HG02571 (cell line): ENCODE measurements around the gene CD300LB.
"Not testable (repeated sequence)": the region's sequence is repeated elsewhere in the genome, so short reads cannot be mapped to it uniquely, and the experiment has no call there.

Source experiments
- ATAC-seq: cut with Tn5 transposase; IDR thresholded peaks from one replicate; pipeline ENCODE4 v1.9.1; 2021; ENCODE audit warnings: mild to moderate bottlenecking, moderate library complexity; ENCODE audit not compliant: unreplicated experiment

The CD300LB gene

DNA sequence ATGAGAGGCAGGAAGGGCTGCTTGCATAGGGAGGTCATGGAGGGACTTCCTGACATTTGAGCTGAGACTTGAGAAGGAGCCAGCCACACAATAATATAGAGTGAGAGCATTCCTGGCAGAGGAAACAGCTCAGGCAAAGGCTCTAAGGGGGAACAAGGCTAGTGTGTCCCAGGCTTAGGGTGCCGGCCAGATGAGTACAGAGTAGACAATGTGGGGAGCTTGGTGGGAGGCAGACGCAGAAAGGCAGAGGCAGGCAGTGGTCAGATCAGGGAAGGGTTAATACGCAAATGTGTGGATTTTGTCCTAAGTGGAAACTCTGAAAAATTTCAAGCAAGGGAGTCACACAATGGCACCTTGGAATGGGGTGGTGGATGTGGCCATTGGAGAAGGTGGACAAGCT lies 31.3 kb downstream of the CD300LB start:
- no peak for ATAC-seq

DNA sequence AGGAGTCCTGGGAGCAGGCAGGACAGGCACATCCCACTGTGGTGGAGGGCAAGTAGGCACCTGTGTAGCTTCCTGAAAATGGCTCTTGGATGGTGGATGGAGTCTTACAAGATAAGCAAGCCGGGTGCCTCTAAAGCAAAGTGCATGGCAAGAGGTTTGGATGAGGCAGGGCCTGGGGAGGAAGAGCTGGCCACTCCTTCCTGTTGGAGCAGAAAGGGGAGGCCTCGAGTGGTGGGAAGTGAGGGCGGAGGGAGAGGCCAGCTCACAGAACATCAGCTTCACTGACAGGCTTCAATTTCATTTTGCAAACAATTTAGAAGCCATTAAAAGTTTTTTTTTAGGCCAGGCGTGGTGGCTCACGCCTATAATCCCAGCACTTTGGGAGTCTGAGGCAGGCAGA lies 33.8 kb downstream of the CD300LB start:
- no peak for ATAC-seq

DNA sequence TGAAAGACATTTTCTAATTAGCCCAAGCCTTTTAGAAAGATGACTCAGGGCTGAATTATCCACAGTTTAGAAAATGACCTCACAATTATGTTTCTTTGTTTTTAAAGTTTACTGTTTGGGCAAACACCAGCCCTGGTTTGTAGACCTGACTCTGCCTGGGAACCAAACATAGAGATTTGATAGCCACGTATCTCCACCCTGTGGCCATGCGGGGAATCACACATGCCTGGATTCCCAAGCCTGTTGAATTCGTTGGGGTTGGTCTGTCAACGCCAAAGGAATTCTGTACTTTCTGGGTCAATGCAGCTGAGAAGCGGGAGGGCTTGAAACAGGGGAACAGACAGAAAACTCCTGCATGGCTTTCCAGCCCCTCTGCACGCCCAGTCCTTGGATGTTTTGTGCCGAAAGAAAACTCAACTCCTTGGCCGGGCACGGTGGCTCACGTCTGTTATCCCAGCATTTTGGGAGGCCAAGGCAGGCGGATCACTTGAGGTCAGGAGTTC lies 37.9 kb downstream of the CD300LB start:
- no peak for ATAC-seq

DNA sequence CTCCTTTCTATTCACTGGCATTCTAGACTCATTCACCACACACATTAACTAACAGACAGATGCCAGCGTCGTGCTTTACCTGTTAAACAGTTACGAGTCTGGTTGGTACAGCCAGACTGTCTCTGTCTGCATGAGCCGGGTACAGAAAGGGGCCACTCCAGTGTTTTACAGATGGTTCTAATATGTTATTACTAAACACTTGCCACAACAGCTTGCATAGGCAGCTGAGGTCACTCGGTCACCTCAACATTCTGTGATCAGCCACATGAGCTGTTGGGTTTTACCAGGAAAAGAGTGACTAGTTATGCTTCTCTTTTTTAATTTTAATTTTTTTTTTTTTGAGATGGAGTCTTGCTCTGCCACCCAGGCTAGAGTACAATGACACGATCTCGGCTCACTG lies 39.6 kb downstream of the CD300LB start:
- no peak for ATAC-seq

DNA sequence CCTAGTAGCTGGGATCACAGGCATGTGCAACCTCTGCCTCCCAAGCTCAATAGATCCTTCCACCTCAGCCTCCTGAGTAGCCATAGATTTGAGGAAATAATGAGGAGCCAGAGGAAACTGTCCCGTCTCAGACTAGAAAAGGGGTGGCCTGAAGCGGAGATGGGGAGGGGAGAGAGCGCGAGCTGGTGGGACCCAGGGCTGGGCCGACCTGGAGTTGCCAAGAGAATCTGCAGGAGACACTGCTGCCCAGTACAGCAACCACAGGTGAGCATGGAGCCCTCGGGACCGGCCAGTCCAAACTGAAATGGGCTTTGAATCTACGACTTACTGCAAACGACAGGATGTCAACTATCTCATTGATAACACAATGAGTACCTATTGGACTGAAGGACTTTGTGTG lies 40.6 kb downstream of the CD300LB start:
- ATAC-seq = no peak

DNA sequence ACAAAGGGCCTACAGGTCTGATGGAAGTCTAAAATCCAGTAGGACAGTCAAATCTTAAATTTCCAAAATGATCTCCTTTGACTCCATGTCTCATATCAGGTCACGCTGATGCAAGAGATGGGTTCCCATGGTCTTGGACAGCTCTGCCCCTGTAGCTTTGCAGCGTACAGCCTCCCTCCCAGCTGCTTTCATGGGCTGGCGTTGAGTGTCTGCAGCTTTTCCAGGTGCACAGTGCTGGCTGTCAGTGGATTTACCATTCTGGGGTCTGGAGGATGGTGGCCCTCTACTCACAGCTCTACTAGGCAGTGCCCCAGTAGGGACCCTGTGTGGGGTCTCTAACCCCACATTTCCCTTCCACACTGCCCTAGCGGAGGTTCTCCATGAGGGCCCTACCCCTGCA lies 43.0 kb downstream of the CD300LB start:
- not testable (repeated sequence) for ATAC-seq

DNA sequence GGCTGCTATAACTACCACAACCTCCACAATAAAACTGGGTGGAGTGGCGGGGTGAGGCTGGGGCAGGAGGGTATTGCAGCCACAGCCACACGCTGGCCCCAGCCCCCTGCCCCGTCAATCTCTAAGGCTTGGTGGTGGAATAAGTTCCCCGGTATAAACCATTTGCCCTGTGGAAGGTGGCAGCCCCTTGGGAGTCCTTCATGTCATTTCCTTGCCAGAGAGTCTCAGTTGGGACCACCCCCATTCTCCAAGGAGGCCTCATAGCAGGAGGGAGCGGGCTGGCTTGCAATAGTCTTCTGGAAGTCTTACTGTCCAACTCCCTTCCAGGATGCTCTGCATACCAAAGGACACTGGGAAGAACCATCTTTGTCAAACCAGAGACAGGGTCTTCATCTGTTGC lies 45.4 kb downstream of the CD300LB start:
- no peak for ATAC-seq

DNA sequence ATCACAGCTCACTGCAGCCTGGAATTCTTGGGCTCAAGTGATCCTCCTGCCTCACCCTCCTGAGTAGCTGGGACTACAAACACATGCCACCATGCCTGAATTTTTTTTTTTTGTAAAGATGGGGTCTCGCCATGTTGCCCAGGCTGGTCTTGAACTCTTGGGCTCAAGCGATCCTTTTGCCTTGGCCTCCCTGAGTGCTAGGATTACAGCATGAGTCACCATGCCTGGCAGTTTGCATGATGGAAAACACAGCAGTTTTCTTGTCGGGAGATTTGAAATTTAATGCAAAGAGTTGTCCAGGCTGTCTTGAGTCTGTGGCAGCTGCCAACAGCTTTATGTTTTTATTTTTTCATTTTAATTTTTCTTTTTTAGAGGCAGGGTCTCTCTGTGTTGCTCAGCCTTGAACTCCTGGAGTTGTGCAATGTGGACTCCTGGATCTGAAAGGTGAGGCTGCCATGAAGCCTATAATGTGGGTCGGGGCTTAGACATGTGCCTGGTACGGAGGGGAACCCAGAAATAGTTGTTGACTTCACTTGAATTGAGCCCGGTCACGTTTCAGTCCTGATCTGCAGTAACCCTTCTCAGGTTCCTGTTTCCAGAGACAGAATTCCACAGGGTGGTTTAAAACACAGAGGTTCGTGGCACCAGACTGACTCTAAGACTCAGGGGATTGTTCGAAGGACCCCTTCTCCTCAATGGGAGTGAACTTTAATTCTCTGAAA lies 46.1 kb downstream of the CD300LB start:
- no peak for ATAC-seq

DNA sequence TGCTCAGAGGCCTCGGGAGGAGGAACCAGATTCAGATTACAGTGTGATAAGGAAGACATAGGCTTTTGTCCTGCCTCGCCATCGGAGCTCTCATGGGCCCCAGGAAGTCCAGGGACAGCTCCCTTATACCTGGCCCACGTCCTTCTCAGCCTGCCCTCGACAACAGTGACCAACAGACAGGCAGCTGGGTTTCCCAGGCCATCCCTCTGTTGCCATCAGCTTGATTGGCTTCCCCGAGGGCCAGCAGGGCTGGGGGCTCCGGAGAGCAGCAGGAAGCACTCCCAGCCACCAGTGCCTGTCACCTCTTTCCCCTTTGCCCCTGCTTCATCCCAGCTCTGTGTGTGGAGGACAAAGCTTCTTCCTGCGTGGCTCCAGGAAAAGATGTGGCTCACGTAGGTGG lies 47.2 kb downstream of the CD300LB start:
- ATAC-seq = no peak

DNA sequence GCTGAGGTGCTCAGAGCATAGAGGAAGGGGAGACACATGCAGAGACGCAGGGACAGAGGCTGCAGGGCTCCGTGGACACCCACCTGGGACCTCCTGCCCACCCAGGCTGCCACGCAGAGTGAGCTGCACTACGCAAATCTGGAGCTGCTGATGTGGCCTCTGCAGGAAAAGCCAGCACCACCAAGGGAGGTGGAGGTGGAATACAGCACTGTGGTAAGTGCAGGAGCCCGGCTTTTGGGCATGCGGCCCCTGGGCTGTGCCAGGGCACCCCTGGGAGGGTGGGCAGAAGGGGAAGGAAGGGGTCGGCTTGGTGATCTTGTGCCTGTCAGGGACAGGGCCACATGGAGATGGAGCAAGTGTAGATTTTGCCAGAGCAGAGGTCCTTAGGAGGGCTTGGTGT lies 49.7 kb downstream of the CD300LB start:
- no peak for ATAC-seq

DNA sequence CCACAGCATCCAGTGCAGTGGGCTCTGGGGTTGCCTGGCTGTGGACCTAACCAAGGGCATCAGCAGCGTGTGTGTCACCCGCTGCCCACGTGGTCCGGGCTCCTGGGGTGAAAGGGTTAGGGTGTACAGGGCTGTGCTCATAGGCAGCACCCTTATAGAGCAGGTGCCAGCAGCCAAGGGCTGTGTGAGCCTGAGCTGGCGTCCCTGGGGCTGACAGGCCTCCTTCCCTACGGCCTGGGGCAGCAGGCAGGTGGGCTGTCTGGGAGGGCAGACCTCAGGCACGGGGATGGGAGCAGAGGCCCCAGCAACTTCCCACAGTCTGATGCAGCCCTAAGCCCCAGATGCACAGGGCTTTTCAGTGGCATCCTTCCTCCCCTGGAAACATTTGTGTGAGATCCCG lies 51.0 kb downstream of the CD300LB start:
- ATAC-seq = no peak

DNA sequence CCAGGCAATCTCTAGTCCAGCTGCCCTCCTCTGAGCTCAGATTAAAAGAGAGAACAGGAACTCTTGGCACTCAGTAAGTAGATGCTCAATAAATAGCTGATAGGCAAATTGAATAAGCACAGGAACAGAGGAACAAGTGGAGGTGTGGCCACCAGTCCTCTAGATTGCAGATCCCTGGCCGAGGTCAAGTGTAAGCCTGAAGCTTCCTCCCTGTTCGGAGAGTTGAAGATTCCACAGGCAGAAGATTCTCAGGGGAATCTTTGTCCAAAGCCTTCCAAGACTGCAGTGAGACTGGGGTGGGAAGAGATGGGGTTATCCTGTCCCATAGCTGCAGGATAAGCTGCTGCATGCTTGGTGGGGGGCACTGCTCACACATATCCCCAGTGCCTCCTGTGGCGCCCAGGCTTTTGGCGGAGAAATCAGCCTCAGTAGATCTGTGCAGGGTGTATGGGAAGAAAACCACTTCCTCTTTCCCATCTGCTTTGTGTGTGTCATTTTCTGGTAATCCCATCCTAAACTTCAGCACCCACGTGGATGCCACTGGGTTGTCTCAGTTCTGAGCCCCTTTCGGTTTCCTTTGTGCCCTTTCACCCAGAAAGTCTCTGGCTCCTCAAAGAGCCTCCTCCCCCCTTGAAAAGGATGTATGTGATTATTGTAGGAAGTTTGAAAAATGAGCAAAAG lies 52.7 kb downstream of the CD300LB start:
- no peak for ATAC-seq

DNA sequence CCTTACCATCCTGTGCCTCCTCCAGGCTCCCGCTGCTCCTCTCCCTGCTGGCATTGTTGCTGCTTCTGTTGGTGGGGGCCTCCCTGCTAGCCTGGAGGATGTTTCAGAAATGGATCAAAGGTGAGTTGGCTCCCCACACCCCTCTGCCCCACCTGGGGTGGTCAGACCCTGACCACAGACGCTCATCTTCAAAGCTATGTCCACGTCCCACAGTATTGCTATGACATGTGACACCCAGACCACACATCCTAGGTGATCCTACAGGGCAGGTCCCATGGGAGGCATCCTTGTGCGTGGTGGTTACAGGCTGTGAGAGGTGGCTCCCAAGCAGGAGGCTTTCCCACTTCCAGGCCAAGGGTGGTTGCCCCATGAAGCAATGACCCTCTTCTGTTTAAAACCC lies 53.9 kb downstream of the CD300LB start:
- no peak for ATAC-seq

DNA sequence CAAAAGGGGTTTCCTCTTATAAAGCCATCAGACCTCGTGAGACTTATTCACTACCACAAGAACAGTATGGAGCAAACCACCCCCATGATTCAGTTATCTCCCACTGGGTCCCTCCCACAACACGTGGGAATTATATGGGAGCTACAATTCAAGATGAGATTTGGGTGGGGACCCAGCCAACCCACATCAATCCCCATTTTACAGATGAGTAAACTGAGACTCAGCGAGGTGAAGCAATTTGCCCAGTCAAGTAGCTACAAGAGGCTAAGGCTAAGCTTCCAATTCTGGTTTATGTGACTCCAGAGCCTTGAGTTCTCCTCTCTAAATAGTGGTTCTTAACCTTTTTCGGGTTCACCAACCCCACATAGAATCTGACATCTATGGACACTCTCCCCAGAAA lies 56.1 kb downstream of the CD300LB start:
- no peak for ATAC-seq

DNA sequence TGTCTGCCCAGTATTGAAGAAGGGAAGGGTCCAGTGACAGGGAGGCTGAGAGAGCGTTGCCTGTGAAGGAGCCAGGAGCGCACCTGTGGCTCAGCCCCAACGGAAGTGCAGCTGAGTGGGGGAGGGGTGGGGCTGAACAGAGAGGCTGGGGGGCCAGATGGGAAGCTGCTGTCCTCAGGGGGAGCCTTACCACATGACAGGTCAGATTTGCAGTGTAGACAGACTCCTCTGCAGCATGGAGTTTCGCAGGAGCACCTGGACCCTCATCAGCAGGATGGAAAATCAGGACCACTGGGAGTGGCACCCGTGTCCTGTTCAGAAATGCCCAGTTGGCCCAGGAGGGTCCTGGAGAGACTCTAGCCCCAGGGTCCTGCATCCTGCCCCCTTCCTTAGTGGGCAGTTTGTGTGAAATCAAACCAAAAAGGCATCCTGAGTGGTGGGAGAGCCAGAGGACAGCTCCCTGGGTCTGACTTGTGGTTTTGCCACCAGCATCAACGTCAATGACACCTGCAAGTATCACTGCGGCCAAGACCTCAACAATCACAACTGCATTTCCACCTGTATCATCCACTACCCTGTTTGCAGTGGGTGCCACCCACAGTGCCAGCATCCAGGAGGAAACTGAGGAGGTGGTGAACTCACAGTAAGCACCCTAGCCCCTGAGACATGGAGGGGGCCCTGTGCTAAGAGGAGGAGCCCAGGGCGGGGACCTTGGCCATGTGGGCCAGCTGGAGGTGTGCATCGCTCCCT lies 57.1 kb downstream of the CD300LB start:
- ATAC-seq = no peak

DNA sequence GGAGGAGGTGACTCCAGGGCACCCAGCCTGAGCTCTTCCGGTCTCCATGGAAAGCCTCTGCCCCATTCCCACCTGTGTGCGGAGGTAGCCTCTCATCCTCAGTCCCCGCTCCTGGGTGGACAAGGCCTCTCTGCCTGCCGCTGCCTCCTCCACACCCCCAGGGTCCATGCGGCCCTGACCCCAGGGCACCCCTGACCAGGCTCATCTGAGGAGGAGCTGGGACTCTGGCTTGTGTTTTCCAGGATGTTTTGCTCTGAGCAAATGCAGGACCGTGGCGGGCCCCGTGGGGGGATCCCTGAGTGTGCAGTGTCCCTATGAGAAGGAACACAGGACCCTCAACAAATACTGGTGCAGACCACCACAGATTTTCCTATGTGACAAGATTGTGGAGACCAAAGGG lies 58.0 kb downstream of the CD300LB start:
- ATAC-seq = no peak

DNA sequence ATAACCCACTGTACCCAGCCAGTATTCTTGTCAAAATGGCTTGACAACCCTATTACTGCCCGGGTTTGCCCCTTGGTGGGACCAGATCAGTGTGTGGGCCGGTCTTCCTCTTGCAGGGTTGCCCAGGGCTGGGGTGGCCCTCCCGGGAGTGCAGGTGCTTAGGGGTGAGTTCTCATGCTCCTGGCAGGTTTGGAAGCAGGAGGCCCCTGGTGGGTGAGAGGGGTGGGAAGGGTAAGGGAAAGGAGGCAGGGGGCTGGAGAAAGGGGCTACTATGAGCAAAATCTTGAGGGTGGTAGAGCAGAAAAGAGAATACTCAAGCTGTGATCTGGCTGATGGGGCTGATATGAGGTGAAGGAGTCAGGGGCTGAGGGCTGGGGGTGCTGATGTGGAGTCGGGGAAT lies 58.4 kb downstream of the CD300LB start:
- no peak for ATAC-seq

DNA sequence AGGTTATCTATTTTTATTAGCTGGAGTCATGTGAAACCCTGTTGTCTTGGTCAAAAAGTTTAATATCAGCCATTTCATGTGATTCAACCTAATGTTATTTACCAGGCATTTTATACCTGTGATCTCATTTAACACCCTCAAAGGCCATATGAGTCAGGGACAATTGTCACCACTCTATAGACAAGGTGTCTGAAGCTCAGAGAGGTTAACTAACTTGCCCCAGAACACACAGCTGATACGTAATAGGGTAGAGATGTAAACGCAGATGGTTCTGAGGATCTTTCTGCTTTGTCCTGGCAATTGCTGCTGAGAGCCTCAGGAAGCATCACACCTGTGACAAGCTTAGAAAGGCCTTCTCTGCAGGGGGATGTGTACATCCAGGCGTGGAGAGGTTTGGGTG lies 59.9 kb downstream of the CD300LB start:
- no peak for ATAC-seq
